MM.1S (cell line): Measurements from ENCODE around the gene ABCA10.

ENCODE experiments used
- EZH2 ChIP-seq: fragments of 300-600 bp; sonication (generic); optimal IDR thresholded peaks from 2 replicates; pipeline ENCODE3; 2017; ENCODE audit warnings: low read depth, mild to moderate bottlenecking, antibody characterized with exemption, low read length, mixed read lengths
- EZH2phosphoT487 ChIP-seq: fragments of 300-600 bp; sonication (generic); IDR thresholded peaks from 2 replicates; pipeline ENCODE4 v1.6.1; 2018; ENCODE audit warnings: antibody characterized with exemption, low read length

GRCh38 chr17:69228018-69228417 is 606 bp downstream of the ABCA10 start:
- TF ChIP-seq EZH2phosphoT487 (no peak), EZH2 (no peak)
